HepG2 (cell line): ENCODE data around the gene LZTR1. TPM values are rescaled to one million over a fixed set of nuclear protein-coding genes. Genes with fewer than 3 reads are reported as not detected.

ENCODE experiments used
- ATF1 ChIP-seq: IDR thresholded peaks from 2 replicates; pipeline ENCODE4 v1.6.1; 2016; ENCODE audit warnings: mild to moderate bottlenecking, control low read depth
- CAMTA2 ChIP-seq: sonication (generic); formaldehyde crosslinking; IDR thresholded peaks from 2 replicates; pipeline ENCODE4 v1.4.0; 2020; ENCODE audit warnings: mild to moderate bottlenecking, missing genetic modification reagents, borderline replicate concordance
- DPF2 ChIP-seq: sonication (generic); formaldehyde crosslinking; IDR thresholded peaks from 2 replicates; pipeline ENCODE4 v1.4.0; 2020; ENCODE audit warnings: mild to moderate bottlenecking, low read depth, missing genetic modification reagents, borderline replicate concordance
- FOSL2 ChIP-seq: sonication (generic); formaldehyde crosslinking; IDR thresholded peaks from 2 replicates; pipeline ENCODE4 v1.4.0; 2020; ENCODE audit warnings: missing genetic modification reagents
- HNF4A ChIP-seq: sonication (generic); formaldehyde crosslinking; IDR thresholded peaks from 2 replicates; pipeline ENCODE4 v1.4.0; 2020; ENCODE audit warnings: missing genetic modification reagents
- KDM5B ChIP-seq: sonication (generic); formaldehyde crosslinking; IDR thresholded peaks from 2 replicates; pipeline ENCODE4 v1.4.0; 2020; ENCODE audit warnings: missing genetic modification reagents, mild to moderate bottlenecking, borderline replicate concordance
- MATR3 ChIP-seq: sonication (generic); formaldehyde crosslinking; IDR thresholded peaks from 2 replicates; pipeline ENCODE4 v1.4.0; 2020; ENCODE audit warnings: missing genetic modification reagents
- PCBP1 ChIP-seq: fragments of 200-400 bp; formaldehyde crosslinking; IDR thresholded peaks from 2 replicates; pipeline ENCODE4 v1.6.1; 2017; ENCODE audit warnings: mild to moderate bottlenecking, low read depth, low read length, borderline replicate concordance
- RXRA ChIP-seq: sonication (generic); formaldehyde crosslinking; IDR thresholded peaks from 2 replicates; pipeline ENCODE4 v1.5.1; 2020; ENCODE audit warnings: missing genetic modification reagents
- SMYD3 ChIP-seq: sonication (generic); formaldehyde crosslinking; IDR thresholded peaks from 2 replicates; pipeline ENCODE4 v1.8.1; 2023; ENCODE audit warnings: mild to moderate bottlenecking, missing genetic modification reagents
- TBX2 ChIP-seq: sonication (generic); formaldehyde crosslinking; IDR thresholded peaks from 2 replicates; pipeline ENCODE4 v1.5.0; 2020; ENCODE audit warnings: missing genetic modification reagents, mild to moderate bottlenecking, borderline replicate concordance
- ZMYM2 ChIP-seq: sonication (generic); formaldehyde crosslinking; IDR thresholded peaks from 2 replicates; pipeline ENCODE4 v1.8.0; 2022; ENCODE audit warnings: mild to moderate bottlenecking, missing genetic modification reagents
- ZNF547 ChIP-seq: sonication (generic); formaldehyde crosslinking; IDR thresholded peaks from 2 replicates; pipeline ENCODE4 v1.5.1; 2020; ENCODE audit warnings: mild to moderate bottlenecking, missing genetic modification reagents
- ZSCAN12 ChIP-seq: sonication (generic); formaldehyde crosslinking; IDR thresholded peaks from 2 replicates; pipeline ENCODE4 v1.9.0; 2021; ENCODE audit warnings: mild to moderate bottlenecking, missing genetic modification reagents
- ZSCAN22 ChIP-seq: sonication (generic); formaldehyde crosslinking; IDR thresholded peaks from 2 replicates; pipeline ENCODE4 v1.4.0; 2020; ENCODE audit warnings: mild to moderate bottlenecking, missing genetic modification reagents
- polyA plus RNA-seq, 8 experiments: library from polyadenylated mRNA; depleted of rRNA in 3 of 8; stranded (reverse) in 7 of 8; unstranded in 1 of 8; fragments of >200 nt; fragmentation: Illumina TruSeq in 4 of 8; extraction: Trizol in 4 of 8; gene quantifications; 2 replicates each; pipeline versions ENCODE4 v1.2.1 to v1.2.3, GENCODE V29; 2011 to 2016; ENCODE audit warnings: low read depth in 4 of 8, missing spikeins in 1 of 8, mixed read lengths in 1 of 8; ENCODE audit not compliant: insufficient read depth in 1 of 8
- total RNA-seq, 5 experiments: library from RNA; depleted of rRNA; stranded (reverse); fragments of >200 nt; fragmentation: Illumina TruSeq; extraction: Trizol; gene quantifications; 2 replicates each; pipeline ENCODE4 v1.2.3, GENCODE V29; 2016; ENCODE audit warnings: low read depth in 1 of 5
- TF ChIP-seq, protein P1 (sequence below): sonication (generic); formaldehyde crosslinking; IDR thresholded peaks from 2 replicates; pipeline ENCODE4 v1.4.0; 2020; ENCODE audit warnings: mild to moderate bottlenecking, missing genetic modification reagents, borderline replicate concordance
- TF ChIP-seq, protein P2 (sequence below): IDR thresholded peaks from 2 replicates; pipeline ENCODE4 v1.6.1; 2012; ENCODE audit warnings: inconsistent platforms
- TF ChIP-seq, protein P3 (sequence below): sonication (generic); formaldehyde crosslinking; IDR thresholded peaks from 2 replicates; pipeline ENCODE4 v1.5.0; 2020; ENCODE audit warnings: mild to moderate bottlenecking, missing genetic modification reagents, borderline replicate concordance

Gene LZTR1
- total and polyA plus RNA-seq, 2 of the 13 experiments (the other 11 are each of a cell fraction or from before 2014, with no cell fraction given): 21.8 to 22.4 TPM

DNA sequence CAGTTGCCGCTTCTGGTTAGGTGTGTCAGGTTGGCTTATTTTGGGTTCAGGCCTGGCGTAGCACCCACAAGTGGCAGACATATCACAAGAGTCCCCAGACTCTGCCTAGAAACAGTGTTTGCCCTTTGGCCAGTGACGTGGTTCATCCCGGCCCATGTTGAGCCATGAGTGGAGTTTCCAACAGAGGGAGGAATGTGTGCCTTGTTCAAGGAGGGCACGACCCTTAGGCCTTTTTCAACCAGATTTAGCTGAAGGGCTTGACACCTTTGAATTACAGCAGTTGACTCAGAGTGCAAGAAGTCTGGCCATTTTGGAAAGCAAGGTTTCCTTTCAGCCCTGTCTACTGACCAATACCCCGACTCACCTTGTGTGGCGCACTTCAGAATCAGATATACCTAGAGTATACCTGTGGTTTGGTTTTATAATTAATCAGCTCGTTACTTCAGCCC is 30.1 kb upstream of the LZTR1 start (continued):
- TF ChIP-seq KDM5B (CRISPR knock-in tag): no peak
- no peak for TF ChIP-seq SMYD3
- no peak for TF ChIP-seq CAMTA2 (CRISPR knock-in tag)
- TF ChIP-seq DPF2: 0 out of 2 replicates have a peak, but pooled peaks have one; percentile 40
- no peak for TF ChIP-seq ZNF547 (CRISPR knock-in tag)
- TF ChIP-seq, protein P1, sequence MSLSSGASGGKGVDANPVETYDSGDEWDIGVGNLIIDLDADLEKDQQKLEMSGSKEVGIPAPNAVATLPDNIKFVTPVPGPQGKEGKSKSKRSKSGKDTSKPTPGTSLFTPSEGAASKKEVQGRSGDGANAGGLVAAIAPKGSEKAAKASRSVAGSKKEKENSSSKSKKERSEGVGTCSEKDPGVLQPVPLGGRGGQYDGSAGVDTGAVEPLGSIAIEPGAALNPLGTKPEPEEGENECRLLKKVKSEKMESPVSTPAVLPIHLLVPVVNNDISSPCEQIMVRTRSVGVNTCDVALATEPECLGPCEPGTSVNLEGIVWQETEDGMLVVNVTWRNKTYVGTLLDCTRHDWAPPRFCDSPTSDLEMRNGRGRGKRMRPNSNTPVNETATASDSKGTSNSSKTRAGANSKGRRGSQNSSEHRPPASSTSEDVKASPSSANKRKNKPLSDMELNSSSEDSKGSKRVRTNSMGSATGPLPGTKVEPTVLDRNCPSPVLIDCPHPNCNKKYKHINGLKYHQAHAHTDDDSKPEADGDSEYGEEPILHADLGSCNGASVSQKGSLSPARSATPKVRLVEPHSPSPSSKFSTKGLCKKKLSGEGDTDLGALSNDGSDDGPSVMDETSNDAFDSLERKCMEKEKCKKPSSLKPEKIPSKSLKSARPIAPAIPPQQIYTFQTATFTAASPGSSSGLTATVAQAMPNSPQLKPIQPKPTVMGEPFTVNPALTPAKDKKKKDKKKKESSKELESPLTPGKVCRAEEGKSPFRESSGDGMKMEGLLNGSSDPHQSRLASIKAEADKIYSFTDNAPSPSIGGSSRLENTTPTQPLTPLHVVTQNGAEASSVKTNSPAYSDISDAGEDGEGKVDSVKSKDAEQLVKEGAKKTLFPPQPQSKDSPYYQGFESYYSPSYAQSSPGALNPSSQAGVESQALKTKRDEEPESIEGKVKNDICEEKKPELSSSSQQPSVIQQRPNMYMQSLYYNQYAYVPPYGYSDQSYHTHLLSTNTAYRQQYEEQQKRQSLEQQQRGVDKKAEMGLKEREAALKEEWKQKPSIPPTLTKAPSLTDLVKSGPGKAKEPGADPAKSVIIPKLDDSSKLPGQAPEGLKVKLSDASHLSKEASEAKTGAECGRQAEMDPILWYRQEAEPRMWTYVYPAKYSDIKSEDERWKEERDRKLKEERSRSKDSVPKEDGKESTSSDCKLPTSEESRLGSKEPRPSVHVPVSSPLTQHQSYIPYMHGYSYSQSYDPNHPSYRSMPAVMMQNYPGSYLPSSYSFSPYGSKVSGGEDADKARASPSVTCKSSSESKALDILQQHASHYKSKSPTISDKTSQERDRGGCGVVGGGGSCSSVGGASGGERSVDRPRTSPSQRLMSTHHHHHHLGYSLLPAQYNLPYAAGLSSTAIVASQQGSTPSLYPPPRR (CRISPR knock-in tag): peak; percentile 29; the same call in 1 of the 2 replicates
- TF ChIP-seq PCBP1: no peak
- TF ChIP-seq ATF1: no peak; the same call in 1 of the 2 replicates
- TF ChIP-seq TBX2 (CRISPR knock-in tag): peak; percentile 13; the same call in 1 of the 2 replicates
- TF ChIP-seq ZMYM2: no peak
- no peak for TF ChIP-seq ZSCAN12 (CRISPR knock-in tag)
- TF ChIP-seq MATR3: no peak
- TF ChIP-seq, protein P2, sequence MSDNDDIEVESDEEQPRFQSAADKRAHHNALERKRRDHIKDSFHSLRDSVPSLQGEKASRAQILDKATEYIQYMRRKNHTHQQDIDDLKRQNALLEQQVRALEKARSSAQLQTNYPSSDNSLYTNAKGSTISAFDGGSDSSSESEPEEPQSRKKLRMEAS: 0 out of 2 replicates have a peak, but pooled peaks have one; percentile 41
- TF ChIP-seq, protein P3, sequence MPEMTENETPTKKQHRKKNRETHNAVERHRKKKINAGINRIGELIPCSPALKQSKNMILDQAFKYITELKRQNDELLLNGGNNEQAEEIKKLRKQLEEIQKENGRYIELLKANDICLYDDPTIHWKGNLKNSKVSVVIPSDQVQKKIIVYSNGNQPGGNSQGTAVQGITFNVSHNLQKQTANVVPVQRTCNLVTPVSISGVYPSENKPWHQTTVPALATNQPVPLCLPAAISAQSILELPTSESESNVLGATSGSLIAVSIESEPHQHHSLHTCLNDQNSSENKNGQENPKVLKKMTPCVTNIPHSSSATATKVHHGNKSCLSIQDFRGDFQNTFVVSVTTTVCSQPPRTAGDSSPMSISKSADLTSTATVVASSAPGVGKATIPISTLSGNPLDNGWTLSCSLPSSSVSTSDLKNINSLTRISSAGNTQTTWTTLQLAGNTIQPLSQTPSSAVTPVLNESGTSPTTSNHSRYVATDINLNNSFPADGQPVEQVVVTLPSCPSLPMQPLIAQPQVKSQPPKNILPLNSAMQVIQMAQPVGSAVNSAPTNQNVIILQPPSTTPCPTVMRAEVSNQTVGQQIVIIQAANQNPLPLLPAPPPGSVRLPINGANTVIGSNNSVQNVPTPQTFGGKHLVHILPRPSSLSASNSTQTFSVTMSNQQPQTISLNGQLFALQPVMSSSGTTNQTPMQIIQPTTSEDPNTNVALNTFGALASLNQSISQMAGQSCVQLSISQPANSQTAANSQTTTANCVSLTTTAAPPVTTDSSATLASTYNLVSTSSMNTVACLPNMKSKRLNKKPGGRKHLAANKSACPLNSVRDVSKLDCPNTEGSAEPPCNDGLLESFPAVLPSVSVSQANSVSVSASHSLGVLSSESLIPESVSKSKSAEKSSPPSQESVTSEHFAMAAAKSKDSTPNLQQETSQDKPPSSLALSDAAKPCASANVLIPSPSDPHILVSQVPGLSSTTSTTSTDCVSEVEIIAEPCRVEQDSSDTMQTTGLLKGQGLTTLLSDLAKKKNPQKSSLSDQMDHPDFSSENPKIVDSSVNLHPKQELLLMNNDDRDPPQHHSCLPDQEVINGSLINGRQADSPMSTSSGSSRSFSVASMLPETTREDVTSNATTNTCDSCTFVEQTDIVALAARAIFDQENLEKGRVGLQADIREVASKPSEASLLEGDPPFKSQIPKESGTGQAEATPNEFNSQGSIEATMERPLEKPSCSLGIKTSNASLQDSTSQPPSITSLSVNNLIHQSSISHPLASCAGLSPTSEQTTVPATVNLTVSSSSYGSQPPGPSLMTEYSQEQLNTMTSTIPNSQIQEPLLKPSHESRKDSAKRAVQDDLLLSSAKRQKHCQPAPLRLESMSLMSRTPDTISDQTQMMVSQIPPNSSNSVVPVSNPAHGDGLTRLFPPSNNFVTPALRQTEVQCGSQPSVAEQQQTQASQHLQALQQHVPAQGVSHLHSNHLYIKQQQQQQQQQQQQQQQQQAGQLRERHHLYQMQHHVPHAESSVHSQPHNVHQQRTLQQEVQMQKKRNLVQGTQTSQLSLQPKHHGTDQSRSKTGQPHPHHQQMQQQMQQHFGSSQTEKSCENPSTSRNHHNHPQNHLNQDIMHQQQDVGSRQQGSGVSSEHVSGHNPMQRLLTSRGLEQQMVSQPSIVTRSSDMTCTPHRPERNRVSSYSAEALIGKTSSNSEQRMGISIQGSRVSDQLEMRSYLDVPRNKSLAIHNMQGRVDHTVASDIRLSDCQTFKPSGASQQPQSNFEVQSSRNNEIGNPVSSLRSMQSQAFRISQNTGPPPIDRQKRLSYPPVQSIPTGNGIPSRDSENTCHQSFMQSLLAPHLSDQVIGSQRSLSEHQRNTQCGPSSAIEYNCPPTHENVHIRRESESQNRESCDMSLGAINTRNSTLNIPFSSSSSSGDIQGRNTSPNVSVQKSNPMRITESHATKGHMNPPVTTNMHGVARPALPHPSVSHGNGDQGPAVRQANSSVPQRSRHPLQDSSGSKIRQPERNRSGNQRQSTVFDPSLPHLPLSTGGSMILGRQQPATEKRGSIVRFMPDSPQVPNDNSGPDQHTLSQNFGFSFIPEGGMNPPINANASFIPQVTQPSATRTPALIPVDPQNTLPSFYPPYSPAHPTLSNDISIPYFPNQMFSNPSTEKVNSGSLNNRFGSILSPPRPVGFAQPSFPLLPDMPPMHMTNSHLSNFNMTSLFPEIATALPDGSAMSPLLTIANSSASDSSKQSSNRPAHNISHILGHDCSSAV (CRISPR knock-in tag): no peak
- TF ChIP-seq FOSL2 (CRISPR knock-in tag): peak; percentile 33; the same call in 1 of the 2 replicates
- TF ChIP-seq RXRA (CRISPR knock-in tag): peak; percentile 38; the same call in 1 of the 2 replicates
- TF ChIP-seq ZSCAN22 (CRISPR knock-in tag): no peak
- TF ChIP-seq HNF4A (CRISPR knock-in tag): peak; percentile 69
